SK-MEL-5 (cell line): Measurements from ENCODE around the gene RHBDF2. TPM values are rescaled to one million over a fixed set of nuclear protein-coding genes. Genes with fewer than 3 reads are reported as not detected.
A peak's percentile ranks its signal among the peaks of the same experiment; 100 is the strongest.

ENCODE experiments used
- DNase-seq: peaks from one replicate; pipeline ENCODE4 v3.0.0-alpha.2; 2016; ENCODE audit warnings: low read depth, low spot score
- in situ Hi-C: cut with HindIII; loops from 2 replicates; pipeline ENCODE4 v1.10.0; 2016; ENCODE audit warnings: low sequenced_read_pairs, high pct_unique_total_duplicates, low pct_unique_long_range_greater_than_20kb
- total RNA-seq: library from RNA; depleted of rRNA; stranded (reverse); fragments of >200 nt; shearing (Covaris generic); gene quantifications from 2 replicates; pipeline ENCODE4 v1.2.3, GENCODE V29; 2014

RHBDF2 gene
- total RNA-seq, 1 experiment from 2014 or later = 25.0 TPM

GRCh38 chr17:76440751-76441362, 60.4 kb downstream of the RHBDF2 start:
- DNase-seq = no peak
- in situ Hi-C loops = loop anchor here (25.0 kb wide), 2 partner anchors 104 to 296 kb away; partner anchors contain the start of genes JMJD6, METTL23, MFSD11 and SRSF2

- DNase-seq = no peak
- in situ Hi-C loops = loop anchor here (25.0 kb wide), 2 partner anchors 102 to 298 kb away; partner anchors contain the start of genes JMJD6, METTL23, MFSD11 and SRSF2
These were observed 61.8 kb downstream of the RHBDF2 start for GRCh38 chr17:76439314-76439928.

GRCh38 chr17:76438906-76439305, 62.3 kb downstream of the RHBDF2 start:
- in situ Hi-C loops = loop anchor here (25.0 kb wide), 2 partner anchors 102 to 298 kb away; partner anchors contain the start of genes JMJD6, METTL23, MFSD11 and SRSF2
- DNase-seq = no peak

- DNase-seq = no peak
- in situ Hi-C loops = loop anchor here (25.0 kb wide), 2 partner anchors 100 to 300 kb away; partner anchors contain the start of genes JMJD6, METTL23, MFSD11 and SRSF2
These were observed 63.5 kb downstream of the RHBDF2 start for GRCh38 chr17:76437467-76438402.

GRCh38 chr17:76435751-76436150, 65.5 kb downstream of the RHBDF2 start:
- in situ Hi-C loops = loop anchor here (25.0 kb wide), 2 partner anchors 98 to 302 kb away; partner anchors contain the start of genes JMJD6, METTL23, MFSD11 and SRSF2
- no peak for DNase-seq

- DNase-seq = no peak
- in situ Hi-C loops = loop anchor here (25.0 kb wide), 2 partner anchors 98 to 302 kb away; partner anchors contain the start of genes JMJD6, METTL23, MFSD11 and SRSF2
These were observed 66.4 kb downstream of the RHBDF2 start for GRCh38 chr17:76434870-76435269.

GRCh38 chr17:76433693-76434092, 67.5 kb downstream of the RHBDF2 start:
- in situ Hi-C loops = loop anchor here (25.0 kb wide), 2 partner anchors 96 to 304 kb away; partner anchors contain the start of genes JMJD6, METTL23, MFSD11 and SRSF2
- DNase-seq = no peak

- peak; percentile 82 for DNase-seq
- in situ Hi-C loops = loop anchor here (25.0 kb wide), 2 partner anchors 96 to 304 kb away; partner anchors contain the start of genes JMJD6, METTL23, MFSD11 and SRSF2
These were observed 68.4 kb downstream of the RHBDF2 start for GRCh38 chr17:76432712-76433336.

- DNase-seq = no peak
- in situ Hi-C loops = loop anchor here (25.0 kb wide), 2 partner anchors 95 to 305 kb away; partner anchors contain the start of genes JMJD6, METTL23, MFSD11 and SRSF2
These were observed 69.2 kb downstream of the RHBDF2 start for GRCh38 chr17:76432004-76432403.

GRCh38 chr17:76431509-76431908, 69.7 kb downstream of the RHBDF2 start:
- no peak for DNase-seq
- in situ Hi-C loops = loop anchor here (25.0 kb wide), 2 partner anchors 94 to 306 kb away; partner anchors contain the start of genes JMJD6, METTL23, MFSD11 and SRSF2

GRCh38 chr17:76428511-76428910, 72.7 kb downstream of the RHBDF2 start:
- in situ Hi-C loops = loop anchor here (25.0 kb wide), 2 partner anchors 91 to 309 kb away; partner anchors contain the start of genes JMJD6, METTL23, MFSD11 and SRSF2
- DNase-seq = no peak

GRCh38 chr17:76427501-76428231, 73.6 kb downstream of the RHBDF2 start:
- no peak for DNase-seq
- in situ Hi-C loops = loop anchor here (25.0 kb wide), 2 partner anchors 90 to 310 kb away; partner anchors contain the start of genes JMJD6, METTL23, MFSD11 and SRSF2

- in situ Hi-C loops = loop anchor here (25.0 kb wide), 2 partner anchors 90 to 310 kb away; partner anchors contain the start of genes JMJD6, METTL23, MFSD11 and SRSF2
- no peak for DNase-seq
These were observed 74.4 kb downstream of the RHBDF2 start for GRCh38 chr17:76426853-76427252.

GRCh38 chr17:76422860-76423259, 78.4 kb downstream of the RHBDF2 start:
- DNase-seq = no peak
- in situ Hi-C loops = no loop called here

- in situ Hi-C loops = no loop called here
- no peak for DNase-seq
These were observed 78.8 kb downstream of the RHBDF2 start for GRCh38 chr17:76422406-76422805.

- in situ Hi-C loops = no loop called here
- no peak for DNase-seq
These were observed 80.2 kb downstream of the RHBDF2 start for GRCh38 chr17:76421044-76421407.
